ENCODE results near the gene APOBEC3B. TPM values are rescaled to one million over a fixed set of nuclear protein-coding genes. Genes with fewer than 3 reads are reported as not detected.

The APOBEC3B gene
- total and polyA plus RNA-seq, 2 of the 8 experiments (the other 6 are each of a cell fraction or from before 2014, with no cell fraction given): 14.2 to 74.9 TPM

GRCh38 chr22:39012533-39013511 lies 30.7 kb downstream of the APOBEC3B start:
- no peak overlapping the region for H3K9ac ChIP-seq (replicated peaks in 1 of 4; ENCODE audit: extremely low read depth in 1 of 4, low read depth in 3 of 4, low read length in 3 of 4)
- 89% methylated on average over 29 of the region's 29 CpGs; no CpG with 5 or more reads in 1 of the 2 experiments for WGBS, 2 experiments (ENCODE audit: extremely low coverage in 1 of 2, insufficient coverage in 1 of 2, insufficient read length in 1 of 2, insufficient replicate concordance in 2 of 2, low coverage in 1 of 2, low lambda C conversion rate in 2 of 2, missing lambda C conversion rate in 1 of 2)
- CTCF ChIA-PET (ENCODE audit: partially characterized antibody): interaction anchor here (0.6 to 1.5 kb wide), 6 partner anchors 26 to 286 kb away, joined by 3 to 4 read pairs (median 3); no protein-coding TSS in a partner anchor

More at GRCh38 chr22:39012533-39013511, 30.7 kb downstream of the APOBEC3B start:
- peak overlapping the region; percentile 81; the same call in 1 of the 2 replicates for H2BK12ac ChIP-seq (ENCODE audit: low read depth, low read length)
- H3K4me1 ChIP-seq (replicated peaks in 1 of 4; ENCODE audit: control insufficient read depth in 3 of 4, insufficient read depth in 4 of 4, low read length in 3 of 4): peaks cover 2 to 22% (median 11%) of the 10 kb centered on the region in 4 experiments
- no peak overlapping the region for H2AFZ ChIP-seq (ENCODE audit: low read length)
- no peaks in the 10 kb centered on the region for H4K20me1 ChIP-seq (replicated peaks in 1 of 2; ENCODE audit: control insufficient read depth in 1 of 2, insufficient read depth in 2 of 2, low read length in 2 of 2)
- peaks cover 2% of the 10 kb centered on the region; the same call in 1 of the 2 replicates for H3K23me2 ChIP-seq (ENCODE audit: low read depth, low read length)
- no peaks in the 10 kb centered on the region for H3K27me3 ChIP-seq (replicated peaks in 1 of 4; ENCODE audit: control insufficient read depth in 3 of 4, extremely low read depth in 1 of 4, insufficient read depth in 3 of 4, low read length in 3 of 4)
- H3K18ac ChIP-seq (ENCODE audit: extremely low read depth, low read length): no peak overlapping the region
- H3K4ac ChIP-seq (replicated peaks; ENCODE audit: insufficient read length, low read depth, low read length): no peak overlapping the region
- no peak overlapping the region for H4K91ac ChIP-seq (replicated peaks; ENCODE audit: insufficient read length, low read length)
- H2BK20ac ChIP-seq (ENCODE audit: low read length): no peak overlapping the region
- no peak overlapping the region for H2BK5ac ChIP-seq (ENCODE audit: low read depth, low read length)
- H2AK5ac ChIP-seq (ENCODE audit: low read depth, low read length): peak overlapping the region; percentile 7; the same call in 1 of the 2 replicates
- FAIRE-seq: no peak
- POLR2A ChIA-PET (ENCODE audit: partially characterized antibody): interaction anchor here (1.6 kb wide), 1 partner anchor 307 kb away, joined by 3 read pairs; the partner anchor contains the start of gene RPL3
- H4K8ac ChIP-seq (ENCODE audit: extremely low read depth, insufficient read depth, low read length): no peak overlapping the region
- H3K4me3 ChIP-seq (ENCODE audit: extremely low read depth in 1 of 4, insufficient read depth in 2 of 4, low read depth in 3 of 4, low read length in 4 of 4): no peak overlapping the region
- no peaks in the 10 kb centered on the region for H3K79me2 ChIP-seq (ENCODE audit: control insufficient read depth in 1 of 2, insufficient read depth in 2 of 2, low read length in 2 of 2)
- H3K4me2 ChIP-seq (ENCODE audit: insufficient read depth in 1 of 2, low read depth in 2 of 2, low read length in 2 of 2): no peak overlapping the region
- no peak for TF ChIP-seq KDM5A (IDR thresholded peaks at IDR 0.05; ENCODE audit: low read length)
- TF ChIP-seq TAF1 (IDR thresholded peaks at IDR 0.05; ENCODE audit: low read depth, low read length): no peak
- TF ChIP-seq CREB1 (IDR thresholded peaks at IDR 0.05): no peak
- no peak for TF ChIP-seq POU5F1 (IDR thresholded peaks at IDR 0.05; ENCODE audit: low read depth, low read length)
- no peak for TF ChIP-seq KDM4A (IDR thresholded peaks at IDR 0.05; ENCODE audit: low read depth, low read length, severe bottlenecking)
- TF ChIP-seq PHF8 (conservative IDR thresholded peaks at IDR 0.05; ENCODE audit: low read depth, low read length): no peak
- H4K5ac ChIP-seq (ENCODE audit: insufficient read length, low read depth, low read length): no peak overlapping the region
- no peak for DNase-seq (ENCODE audit: low read depth in 1 of 2, low spot score in 2 of 2)
- no peak overlapping the region for H2BK120ac ChIP-seq (replicated peaks; ENCODE audit: low read depth, low read length)
- no peaks in the 10 kb centered on the region for H3K36me3 ChIP-seq (ENCODE audit: control insufficient read depth in 2 of 4, insufficient read depth in 4 of 4, low read length in 3 of 4)
- H3K14ac ChIP-seq (ENCODE audit: insufficient read length): no peak overlapping the region
- H3K56ac ChIP-seq (replicated peaks; ENCODE audit: insufficient read length, low read depth, low read length): no peak overlapping the region
- no peaks in the 10 kb centered on the region for H3K79me1 ChIP-seq (ENCODE audit: low read depth, low read length)
- no peak overlapping the region for H3K27ac ChIP-seq (ENCODE audit: low read depth, low read length)
- H3K9me3 ChIP-seq (ENCODE audit: insufficient read depth in 2 of 2, low read depth in 1 of 2, low read length in 1 of 2): no peaks in the 10 kb centered on the region
- no peak overlapping the region for H3K23ac ChIP-seq (ENCODE audit: insufficient read length)
- H2BK15ac ChIP-seq (ENCODE audit: low read length): no peak overlapping the region
